Suprapubic skin (tissue), 4 donors: Measurements from ENCODE around the gene NAA10. TPM values are rescaled to one million over a fixed set of nuclear protein-coding genes. Genes with fewer than 3 reads are reported as not detected.

Experiments used
- DNase-seq, 2 donors: peaks; one replicate each; pipeline ENCODE4 v3.0.0-alpha.2; 2019; ENCODE audit warnings: low spot score in 2 of 2
- H3K27ac ChIP-seq: fragments of 200-600 bp; sonication (generic); one replicate; pipeline ENCODE4 v1.5.1; 2019
- H3K27me3 ChIP-seq: fragments of 200-600 bp; sonication (generic); one replicate; pipeline ENCODE4 v1.5.1; 2019
- H3K36me3 ChIP-seq: fragments of 200-600 bp; sonication (generic); one replicate; pipeline ENCODE4 v1.5.1; 2019
- H3K4me1 ChIP-seq: fragments of 200-600 bp; sonication (generic); one replicate; pipeline ENCODE4 v1.5.1; 2019
- H3K4me3 ChIP-seq: fragments of 200-600 bp; sonication (generic); one replicate; pipeline ENCODE4 v1.5.1; 2019; ENCODE audit warnings: mild to moderate bottlenecking
- H3K9me3 ChIP-seq: fragments of 200-600 bp; sonication (generic); one replicate; pipeline ENCODE4 v1.5.1; 2019
- CTCF ChIP-seq, 2 donors: fragments of 200-600 bp in 1 of 2; fragments of 450-650 bp in 1 of 2; sonication (generic) in 1 of 2; IDR thresholded peaks; one replicate each; pipeline ENCODE4 v1.5.1; 2016 to 2019; ENCODE audit warnings: antibody characterized with exemption in 2 of 2, mild to moderate bottlenecking in 1 of 2, moderate library complexity in 1 of 2
- EP300 ChIP-seq: sonication (generic); formaldehyde crosslinking; IDR thresholded peaks from one replicate; pipeline ENCODE4 v1.6.1; 2017; ENCODE audit warnings: antibody characterized with exemption
- POLR2A ChIP-seq, 2 donors: fragments of 450-650 bp; IDR thresholded peaks; one replicate each; pipeline ENCODE4 v1.6.1; 2017; ENCODE audit warnings: antibody characterized with exemption in 2 of 2, mild to moderate bottlenecking in 2 of 2, moderate library complexity in 2 of 2
- POLR2AphosphoS5 ChIP-seq, 3 donors: sonication (generic); formaldehyde crosslinking; IDR thresholded peaks; one replicate each; pipeline ENCODE4 v1.6.1; 2017; ENCODE audit warnings: antibody characterized with exemption in 3 of 3
- WGBS: methylation state at CpG from one replicate; pipeline ENCODE4 v1.1.5; 2018; 5-methylcytosine and 5-hydroxymethylcytosine counted together
- total RNA-seq, 4 donors: library from RNA; depleted of rRNA; stranded (reverse); fragments of >200 nt; gene quantifications; one replicate each; pipeline ENCODE4 v1.1.0, GENCODE V29; 2016

The NAA10 gene
- total RNA-seq, 4 donors from 2014 or later = 58.5 to 97.2 (median 73.0) TPM

GRCh38 chrX:153905481-153906095 lies 29.2 kb downstream of the NAA10 start:
- peaks cover 20% of the 10 kb centered on the region for H3K4me1 ChIP-seq
- H3K27ac ChIP-seq = no peak overlapping the region
- H3K27me3 ChIP-seq = no peaks in the 10 kb centered on the region
- H3K9me3 ChIP-seq = no peaks in the 10 kb centered on the region
- H3K36me3 ChIP-seq = no peaks in the 10 kb centered on the region
- no peak for DNase-seq
- H3K4me3 ChIP-seq = peak overlapping the region; percentile 20
- WGBS = 95% methylated on average over 10 of the region's 32 CpGs
- TF ChIP-seq POLR2AphosphoS5 (IDR thresholded peaks at IDR 0.05) (no peak), CTCF (IDR thresholded peaks at IDR 0.05) (no peak), EP300 (no peak), POLR2A (IDR thresholded peaks at IDR 0.05) (no peak)

- H3K27ac ChIP-seq = no peak within 1 kb of the TSS
- peaks cover 23% of the 10 kb centered on the region for H3K4me1 ChIP-seq
- H3K4me3 ChIP-seq = peak within 1 kb of the TSS; percentile 20
- H3K9me3 ChIP-seq = no peaks in the 10 kb centered on the region
- H3K27me3 ChIP-seq = no peaks in the 10 kb centered on the region
- no peaks in the 10 kb centered on the region for H3K36me3 ChIP-seq
- TF ChIP-seq POLR2A (IDR thresholded peaks at IDR 0.05) (no peak), CTCF (IDR thresholded peaks at IDR 0.05) (no peak), POLR2AphosphoS5 (IDR thresholded peaks at IDR 0.05) (no peak), EP300 (no peak)
- 61% methylated on average over 20 of the region's 26 CpGs for WGBS
- DNase-seq = no peak
These were observed 30.6 kb downstream of the NAA10 start, which contains the start of gene AVPR2 for GRCh38 chrX:153903991-153904957. Gene AVPR2, plus strand, starts transcription at chrX:153904673. Its CDS starts 473 bp downstream, at chrX:153905146.

- no peak overlapping the region for H3K27ac ChIP-seq
- DNase-seq = no peak
- no peaks in the 10 kb centered on the region for H3K9me3 ChIP-seq
- TF ChIP-seq CTCF (IDR thresholded peaks at IDR 0.05) = no peak
- no peak for TF ChIP-seq EP300
- H3K36me3 ChIP-seq = no peaks in the 10 kb centered on the region
- H3K4me3 ChIP-seq = no peak overlapping the region
- H3K27me3 ChIP-seq = no peaks in the 10 kb centered on the region
- 71% methylated on average over 18 of the region's 18 CpGs for WGBS
- H3K4me1 ChIP-seq = peaks cover 23% of the 10 kb centered on the region
These were observed 31.4 kb downstream of the NAA10 start for GRCh38 chrX:153903238-153903980.

GRCh38 chrX:153902385-153902784 lies 32.5 kb downstream of the NAA10 start:
- H3K4me1 ChIP-seq = peaks cover 23% of the 10 kb centered on the region
- H3K9me3 ChIP-seq = no peaks in the 10 kb centered on the region
- no peak overlapping the region for H3K27ac ChIP-seq
- WGBS = 63% methylated on average over 9 of the region's 10 CpGs
- no peak for DNase-seq
- H3K4me3 ChIP-seq = no peak overlapping the region
- no peaks in the 10 kb centered on the region for H3K27me3 ChIP-seq
- no peaks in the 10 kb centered on the region for H3K36me3 ChIP-seq
- TF ChIP-seq CTCF (IDR thresholded peaks at IDR 0.05) (no peak), POLR2A (IDR thresholded peaks at IDR 0.05) (no peak), POLR2AphosphoS5 (IDR thresholded peaks at IDR 0.05) (no peak), EP300 (no peak)
